Cardiac fibroblast (primary cell): ENCODE results near the gene ATP9A.

Source experiments
- DNase-seq, 2 donors: peaks; one replicate each; pipeline versions ENCODE4 v3.0.0 to v3.0.0-alpha.2; 2010; ENCODE audit warnings: low read depth in 2 of 2
- H3K4me3 ChIP-seq, 2 donors: replicated peaks in 1 of 2; 1 replicate in 1 of 2; 2 replicates in 1 of 2; pipeline ENCODE4 v1.5.1; 2011; ENCODE audit warnings: low read depth in 2 of 2, low read length in 2 of 2, mild to moderate bottlenecking in 2 of 2, moderate library complexity in 1 of 2
- TF ChIP-seq, protein P1 (sequence below): IDR thresholded peaks from one replicate; pipeline ENCODE4 v1.5.1; 2011; ENCODE audit warnings: low read depth, mild to moderate bottlenecking, low read length, inconsistent platforms

ATP9A gene

GRCh38 chr20:51801122-51801822 is 33.1 kb upstream of the ATP9A start:
- TF ChIP-seq, protein P1, sequence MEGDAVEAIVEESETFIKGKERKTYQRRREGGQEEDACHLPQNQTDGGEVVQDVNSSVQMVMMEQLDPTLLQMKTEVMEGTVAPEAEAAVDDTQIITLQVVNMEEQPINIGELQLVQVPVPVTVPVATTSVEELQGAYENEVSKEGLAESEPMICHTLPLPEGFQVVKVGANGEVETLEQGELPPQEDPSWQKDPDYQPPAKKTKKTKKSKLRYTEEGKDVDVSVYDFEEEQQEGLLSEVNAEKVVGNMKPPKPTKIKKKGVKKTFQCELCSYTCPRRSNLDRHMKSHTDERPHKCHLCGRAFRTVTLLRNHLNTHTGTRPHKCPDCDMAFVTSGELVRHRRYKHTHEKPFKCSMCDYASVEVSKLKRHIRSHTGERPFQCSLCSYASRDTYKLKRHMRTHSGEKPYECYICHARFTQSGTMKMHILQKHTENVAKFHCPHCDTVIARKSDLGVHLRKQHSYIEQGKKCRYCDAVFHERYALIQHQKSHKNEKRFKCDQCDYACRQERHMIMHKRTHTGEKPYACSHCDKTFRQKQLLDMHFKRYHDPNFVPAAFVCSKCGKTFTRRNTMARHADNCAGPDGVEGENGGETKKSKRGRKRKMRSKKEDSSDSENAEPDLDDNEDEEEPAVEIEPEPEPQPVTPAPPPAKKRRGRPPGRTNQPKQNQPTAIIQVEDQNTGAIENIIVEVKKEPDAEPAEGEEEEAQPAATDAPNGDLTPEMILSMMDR, result peak; percentile 2
- H3K4me3 ChIP-seq, result peak overlapping the region; percentile 47 to 54
- peak in 1 of 2 donors; percentile 15 for DNase-seq

- TF ChIP-seq, protein P1, result no peak
- DNase-seq, result peak in 1 of 2 donors; percentile 5
- peak overlapping the region; percentile 47 to 54 for H3K4me3 ChIP-seq
Measured at GRCh38 chr20:51800872-51801121, 32.6 kb upstream of the ATP9A start.

DNA sequence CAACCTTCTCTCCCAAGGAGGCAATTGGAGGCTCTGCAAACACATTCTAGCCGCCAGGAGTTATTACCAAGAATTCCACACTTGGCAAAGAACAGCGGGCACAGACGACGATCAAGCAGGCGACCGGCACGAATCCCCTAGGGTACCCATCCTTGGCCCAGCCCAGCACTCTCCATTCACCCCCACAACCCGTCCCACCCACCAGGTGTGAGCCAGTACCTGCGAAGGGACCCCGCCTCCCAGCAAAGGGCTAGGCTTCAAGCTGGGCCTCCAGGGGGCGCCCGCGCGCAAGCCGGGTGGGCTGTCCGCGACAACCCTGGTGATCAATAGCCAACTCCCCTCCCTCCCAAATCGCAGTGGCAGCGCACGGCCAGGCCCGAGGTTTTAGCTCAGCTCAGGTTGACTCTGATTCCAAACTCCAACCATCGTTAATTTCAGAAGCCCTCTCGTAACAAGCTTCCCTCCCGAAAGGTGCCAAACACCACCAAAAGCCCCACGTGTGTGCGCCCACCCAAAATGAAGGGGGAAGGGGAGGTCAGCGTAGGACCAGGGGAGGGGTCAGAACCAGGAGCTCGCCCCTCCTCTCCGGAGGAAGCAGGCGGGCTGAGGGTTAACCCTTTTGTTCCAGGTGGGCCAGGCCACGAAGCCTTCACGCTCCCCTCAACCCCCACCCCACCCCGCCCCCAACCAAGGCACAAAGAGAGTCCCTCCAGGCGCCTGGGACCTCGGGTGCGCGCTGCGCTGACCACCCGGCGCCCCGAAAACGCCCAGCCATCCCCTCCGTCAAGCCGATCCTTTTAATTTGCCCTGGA is 32.1 kb upstream of the ATP9A start:
- peak overlapping the region; percentile 47 to 54 for H3K4me3 ChIP-seq
- DNase-seq, result peak; percentile 17 to 33
- TF ChIP-seq, protein P1, result peak; percentile 94

DNA sequence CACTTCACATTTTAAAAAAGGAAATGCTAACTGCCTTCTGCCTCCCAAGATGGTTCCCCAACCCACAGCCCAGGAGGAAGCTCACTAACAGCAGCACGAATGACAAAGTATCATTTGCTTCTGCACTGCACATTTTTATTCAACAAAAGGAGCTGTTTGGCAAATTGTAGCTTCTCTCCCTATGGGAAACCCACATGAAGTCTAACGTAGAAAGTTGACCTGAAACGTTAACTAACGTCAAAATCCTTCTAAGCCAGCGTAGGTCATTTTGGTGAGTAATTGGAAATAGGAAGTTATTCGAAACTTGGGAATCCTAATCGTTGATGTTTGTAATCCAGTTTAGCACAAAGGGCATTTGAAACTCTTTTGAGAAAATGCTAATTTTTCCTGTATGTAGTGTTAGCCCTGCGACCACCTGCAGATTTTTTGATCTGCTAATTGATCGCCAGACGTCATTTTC is 31.2 kb upstream of the ATP9A start:
- no peak for DNase-seq
- TF ChIP-seq, protein P1, result no peak
- H3K4me3 ChIP-seq, result no peak overlapping the region

GRCh38 chr20:51797357-51798025 is 29.3 kb upstream of the ATP9A start:
- TF ChIP-seq, protein P1, result no peak
- no peak overlapping the region for H3K4me3 ChIP-seq
- DNase-seq, result no peak

- DNase-seq, result no peak
- TF ChIP-seq, protein P1, result no peak
- H3K4me3 ChIP-seq, result no peak overlapping the region
Measured at GRCh38 chr20:51796340-51796739, 28.1 kb upstream of the ATP9A start.
